Ramos (cell line): ENCODE data around the gene PCBP4.

Source experiments
- in situ Hi-C: fragments of 300-500 bp; cut with MboI; formaldehyde crosslinking; loops from one replicate; pipeline ENCODE4 v1.14.3; 2022; ENCODE audit warnings: low sequenced_read_pairs; ENCODE audit not compliant: unreplicated experiment

Gene PCBP4

GRCh38 chr3:51942603-51943450 is 24.4 kb downstream of the PCBP4 start:
- in situ Hi-C loops = no loop called here

- in situ Hi-C loops = no loop called here
These were observed 25.3 kb downstream of the PCBP4 start, which contains the start of the genes PARP3 and RRP9 for GRCh38 chr3:51941798-51942602. Gene PARP3, plus strand, starts transcription at chr3:51942363. Its CDS starts 993 bp downstream, at chr3:51943356. Gene RRP9, minus strand, starts transcription at chr3:51941904. Its CDS starts 37 bp downstream, at chr3:51941867.

DNA sequence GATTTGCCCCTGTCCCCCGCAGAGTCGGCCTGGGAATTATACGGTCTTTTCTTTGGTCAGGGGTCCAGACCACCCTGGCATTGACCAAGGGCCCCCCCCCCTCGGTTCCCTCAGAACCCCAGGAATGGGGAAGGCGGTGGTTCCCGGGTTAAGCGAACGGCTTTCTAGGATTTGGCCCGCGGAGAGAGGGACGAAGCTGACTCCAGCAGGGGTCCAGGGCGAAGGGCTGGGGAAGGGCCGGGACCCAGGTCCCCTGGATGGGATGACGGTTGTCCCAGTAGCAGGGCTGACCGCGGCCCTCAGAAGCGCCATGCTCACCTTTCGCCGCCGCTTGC is 25.8 kb downstream of the PCBP4 start:
- in situ Hi-C loops = no loop called here

DNA sequence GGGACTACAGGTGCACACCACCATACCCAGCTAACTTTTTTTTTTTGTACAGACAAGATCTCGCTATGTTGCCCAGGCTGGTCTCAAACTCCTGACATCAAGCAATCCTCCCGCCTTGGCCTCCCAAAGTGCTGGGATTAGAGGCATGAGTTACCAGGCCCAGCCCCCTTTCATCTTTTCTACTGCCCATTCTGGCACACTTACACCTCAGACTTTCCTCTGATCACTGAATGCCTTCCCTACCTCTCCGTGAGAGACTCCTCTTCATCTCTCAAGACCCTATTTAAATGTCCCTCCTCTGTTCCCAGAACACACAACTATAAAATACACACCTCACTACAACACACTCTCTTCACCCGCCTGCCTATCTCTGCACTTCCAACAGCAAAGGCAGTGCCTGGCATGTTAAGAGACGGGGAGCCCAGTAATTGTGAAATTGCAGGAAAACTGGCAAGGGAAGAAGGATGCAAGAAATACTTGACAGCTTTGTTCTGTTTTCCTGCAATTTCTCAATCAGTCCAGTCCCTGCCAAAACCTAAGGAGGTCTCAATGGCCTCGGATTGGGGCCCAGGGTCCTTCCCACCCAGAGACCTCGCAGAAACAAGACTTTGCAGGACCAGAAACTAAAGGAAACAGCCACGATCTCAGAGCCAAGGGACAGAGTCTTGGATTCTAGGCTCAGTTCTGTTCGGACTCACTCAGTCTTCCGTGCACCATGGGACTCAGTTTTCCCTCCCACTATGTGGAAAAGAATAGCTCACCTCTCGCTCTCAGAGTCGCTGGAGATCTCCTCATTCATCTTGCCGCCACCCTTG is 26.4 kb downstream of the PCBP4 start:
- in situ Hi-C loops = no loop called here

GRCh38 chr3:51938780-51939425 is 28.4 kb downstream of the PCBP4 start:
- in situ Hi-C loops = no loop called here

DNA sequence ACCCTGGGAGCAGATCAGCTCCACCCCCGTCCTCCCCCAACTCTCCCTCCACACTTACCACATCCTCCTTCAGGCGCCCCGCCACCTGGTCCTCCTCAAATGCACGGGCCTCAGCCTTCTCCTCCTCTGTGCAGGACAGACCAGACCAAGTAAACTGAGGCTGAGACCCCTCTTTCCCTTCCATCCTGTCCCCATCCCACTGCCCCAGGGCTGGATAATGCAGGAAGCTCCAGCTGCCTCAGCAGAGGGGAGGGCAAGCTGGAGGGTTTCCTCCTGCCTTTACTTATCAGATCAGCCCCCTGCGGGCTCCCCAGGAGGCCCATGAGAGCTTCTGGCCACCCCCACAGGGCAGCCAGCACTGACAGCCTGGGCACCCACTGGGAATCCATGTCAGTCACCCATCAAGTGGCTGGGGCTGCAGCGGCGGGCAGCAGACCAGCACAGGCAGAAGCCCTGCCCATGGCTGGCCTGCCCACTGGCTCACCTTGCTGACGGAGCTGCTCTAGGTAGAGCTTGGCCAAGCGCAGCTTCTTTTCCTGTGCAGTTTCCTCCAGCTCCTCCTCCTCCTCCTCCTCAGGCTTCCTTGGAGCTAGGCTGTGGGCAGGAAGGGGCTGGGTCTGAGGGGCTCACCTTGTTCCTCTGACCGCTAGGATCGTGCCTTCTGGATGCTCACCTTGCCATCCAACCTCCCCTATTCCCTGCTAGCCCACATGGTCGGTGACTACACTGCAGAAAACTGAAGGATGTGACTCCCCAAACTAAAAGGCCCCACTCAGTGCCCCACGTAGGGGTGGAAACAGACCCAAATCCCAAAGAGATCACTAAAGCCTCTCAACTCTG is 29.4 kb downstream of the PCBP4 start:
- in situ Hi-C loops = no loop called here

DNA sequence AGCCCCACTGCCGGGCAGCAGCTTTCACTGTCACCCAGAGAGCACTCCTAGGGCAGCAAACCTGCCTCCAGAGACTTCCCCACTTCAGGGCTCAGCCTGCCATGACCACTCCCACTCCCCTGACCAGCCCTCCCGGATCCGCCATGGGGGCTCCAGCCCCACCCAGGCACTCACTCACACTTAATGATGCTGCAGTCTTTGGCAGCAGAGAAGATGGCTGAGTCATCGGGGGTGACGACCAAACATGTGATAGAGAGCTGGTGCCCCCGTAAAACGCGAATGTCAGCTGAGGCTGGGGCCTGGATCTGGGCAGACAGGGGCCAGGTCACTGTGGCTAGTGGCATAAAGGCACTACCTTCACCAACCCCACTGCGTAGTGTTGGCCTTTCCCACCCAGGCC is 30.2 kb downstream of the PCBP4 start:
- in situ Hi-C loops = no loop called here

GRCh38 chr3:51935886-51936755 is 31.1 kb downstream of the PCBP4 start:
- in situ Hi-C loops = no loop called here

GRCh38 chr3:51934991-51935885 is 32.0 kb downstream of the PCBP4 start:
- in situ Hi-C loops = no loop called here

GRCh38 chr3:51934139-51934850 is 33.0 kb downstream of the PCBP4 start:
- in situ Hi-C loops = no loop called here

GRCh38 chr3:51933471-51934138 is 33.6 kb downstream of the PCBP4 start:
- in situ Hi-C loops = no loop called here

GRCh38 chr3:51932471-51933370 is 34.5 kb downstream of the PCBP4 start:
- in situ Hi-C loops = no loop called here

GRCh38 chr3:51931756-51932155 is 35.5 kb downstream of the PCBP4 start:
- in situ Hi-C loops = no loop called here

DNA sequence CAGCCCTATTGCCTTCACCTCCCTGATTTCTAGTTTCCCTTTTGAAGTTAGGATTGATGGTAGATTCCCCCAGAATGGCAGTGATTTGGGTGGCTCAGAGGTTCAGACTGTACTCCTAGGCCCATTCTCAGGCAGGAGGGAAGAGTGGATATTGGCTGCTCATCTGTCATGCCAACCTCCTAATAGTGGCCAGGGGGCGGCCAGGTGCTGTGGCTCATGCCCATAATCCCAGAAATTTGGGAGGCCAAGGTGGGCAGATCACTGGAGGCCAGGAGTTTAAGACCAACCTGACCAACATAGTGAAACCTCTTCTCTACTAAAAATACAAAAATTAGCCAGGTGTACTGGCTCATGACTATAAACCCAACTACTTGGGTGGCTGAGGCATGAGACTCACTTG is 36.8 kb downstream of the PCBP4 start:
- in situ Hi-C loops = no loop called here

DNA sequence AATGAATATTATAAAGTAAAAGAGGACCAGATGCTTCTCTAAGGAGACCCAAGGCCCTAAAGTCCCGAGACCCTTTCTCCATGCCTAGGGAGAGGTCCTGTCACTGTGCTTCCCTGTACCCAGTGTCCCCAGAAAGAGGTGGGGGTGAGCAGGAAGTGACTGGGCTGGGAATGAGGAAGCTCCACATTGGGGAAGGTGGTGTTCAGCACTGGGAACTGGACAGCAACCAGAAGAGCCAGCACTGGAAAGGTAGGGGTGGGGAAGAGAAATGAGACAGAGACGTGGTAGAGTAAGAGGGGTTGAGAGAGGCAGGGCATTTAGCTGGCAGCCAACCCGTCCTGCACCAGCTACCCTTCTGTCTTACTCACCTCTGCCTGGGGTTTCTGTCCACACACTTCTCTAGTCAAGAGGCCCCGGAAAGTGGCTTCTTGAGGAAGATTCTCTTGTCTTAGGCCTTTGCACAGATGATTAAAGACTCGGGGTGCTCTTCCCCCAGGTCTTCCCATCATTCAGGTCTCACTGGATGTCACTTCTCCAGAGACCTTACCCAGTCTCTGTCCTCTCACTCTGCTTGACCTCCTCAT is 37.7 kb downstream of the PCBP4 start:
- in situ Hi-C loops = no loop called here
